ENCODE data around the gene MS4A1.
"Not testable (repeated sequence)": the region's sequence is repeated elsewhere in the genome, so short reads cannot be mapped to it uniquely, and the experiment has no call there.

DNA sequence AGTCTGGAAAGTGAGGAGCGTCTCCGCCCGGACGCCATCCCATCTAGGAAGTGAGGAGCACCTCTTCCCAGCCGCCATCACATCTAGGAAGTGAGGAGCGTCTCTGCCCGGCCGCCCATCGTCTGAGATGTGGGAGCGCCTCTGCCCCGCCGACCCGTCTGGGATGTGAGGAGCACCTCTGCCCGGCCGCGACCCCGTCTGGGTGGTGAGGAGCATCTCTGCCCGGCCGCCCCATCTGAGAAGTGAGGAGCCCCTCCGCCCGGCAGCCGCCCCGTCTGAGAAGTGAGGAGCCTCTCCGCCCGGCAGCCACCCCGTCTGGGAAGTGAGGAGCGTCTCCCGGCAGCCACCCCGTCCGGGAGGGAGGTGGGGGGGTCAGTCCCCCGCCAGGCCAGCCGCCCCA, 4.5 kb upstream of the MS4A1 start:
- TF ChIP-seq, protein P1, sequence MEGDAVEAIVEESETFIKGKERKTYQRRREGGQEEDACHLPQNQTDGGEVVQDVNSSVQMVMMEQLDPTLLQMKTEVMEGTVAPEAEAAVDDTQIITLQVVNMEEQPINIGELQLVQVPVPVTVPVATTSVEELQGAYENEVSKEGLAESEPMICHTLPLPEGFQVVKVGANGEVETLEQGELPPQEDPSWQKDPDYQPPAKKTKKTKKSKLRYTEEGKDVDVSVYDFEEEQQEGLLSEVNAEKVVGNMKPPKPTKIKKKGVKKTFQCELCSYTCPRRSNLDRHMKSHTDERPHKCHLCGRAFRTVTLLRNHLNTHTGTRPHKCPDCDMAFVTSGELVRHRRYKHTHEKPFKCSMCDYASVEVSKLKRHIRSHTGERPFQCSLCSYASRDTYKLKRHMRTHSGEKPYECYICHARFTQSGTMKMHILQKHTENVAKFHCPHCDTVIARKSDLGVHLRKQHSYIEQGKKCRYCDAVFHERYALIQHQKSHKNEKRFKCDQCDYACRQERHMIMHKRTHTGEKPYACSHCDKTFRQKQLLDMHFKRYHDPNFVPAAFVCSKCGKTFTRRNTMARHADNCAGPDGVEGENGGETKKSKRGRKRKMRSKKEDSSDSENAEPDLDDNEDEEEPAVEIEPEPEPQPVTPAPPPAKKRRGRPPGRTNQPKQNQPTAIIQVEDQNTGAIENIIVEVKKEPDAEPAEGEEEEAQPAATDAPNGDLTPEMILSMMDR (conservative IDR thresholded peaks at IDR 0.05; ENCODE audit: low read length) = not testable (repeated sequence)
- TF ChIP-seq EZH2phosphoT487 (IDR thresholded peaks at IDR 0.05; ENCODE audit: borderline replicate concordance, low read depth, low read length) = not testable (repeated sequence)
